Osteoblast (primary cell): ENCODE data around the gene PCSK9. TPM values are rescaled to one million over a fixed set of nuclear protein-coding genes. Genes with fewer than 3 reads are reported as not detected.

ENCODE experiments used
- DNase-seq: peaks from one replicate; pipeline ENCODE4 v3.0.0; 2011; ENCODE audit warnings: low spot score, mixed read lengths; ENCODE audit not compliant: insufficient read length; ENCODE audit errors: missing footprints
- H2AFZ ChIP-seq: 2 replicates; pipeline ENCODE4 v1.6.0; 2011; ENCODE audit warnings: mild to moderate bottlenecking, low read length
- H3K27ac ChIP-seq: 2 replicates; pipeline ENCODE4 v1.5.1; 2011; ENCODE audit warnings: mild to moderate bottlenecking, low read depth, low read length, moderate library complexity
- H3K27me3 ChIP-seq: 2 replicates; pipeline ENCODE4 v1.6.0; 2012; ENCODE audit warnings: mild to moderate bottlenecking, control low read depth, inconsistent platforms, low read length, moderate library complexity; ENCODE audit not compliant: insufficient read depth
- H3K36me3 ChIP-seq: 2 replicates; pipeline ENCODE4 v1.5.1; 2011; ENCODE audit warnings: mild to moderate bottlenecking, low read length, control low read depth, moderate library complexity; ENCODE audit not compliant: insufficient read depth
- H3K4me1 ChIP-seq: 2 replicates; pipeline ENCODE4 v1.5.1; 2011; ENCODE audit warnings: mild to moderate bottlenecking, low read length, control low read depth, moderate library complexity; ENCODE audit not compliant: insufficient read depth
- H3K4me2 ChIP-seq: 2 replicates; pipeline ENCODE4 v1.6.0; 2011; ENCODE audit warnings: mild to moderate bottlenecking, low read length; ENCODE audit not compliant: insufficient read depth
- H3K4me3 ChIP-seq: fragments of 200-600 bp; sonication (generic); 3 replicates; pipeline ENCODE4 v1.5.1; 2012; ENCODE audit warnings: mild to moderate bottlenecking, low read length, inconsistent platforms; ENCODE audit not compliant: insufficient read depth
- H3K79me2 ChIP-seq: 2 replicates; pipeline ENCODE4 v1.6.0; 2012; ENCODE audit warnings: mild to moderate bottlenecking, low read length, control low read depth, inconsistent platforms; ENCODE audit not compliant: insufficient read depth
- H3K9me3 ChIP-seq: 2 replicates; pipeline ENCODE4 v1.5.1; 2011; ENCODE audit warnings: low read depth, low read length, control low read depth
- H4K20me1 ChIP-seq: 2 replicates; pipeline ENCODE4 v1.6.0; 2012; ENCODE audit warnings: mild to moderate bottlenecking, low read length, control low read depth; ENCODE audit not compliant: insufficient read depth
- CTCF ChIP-seq: IDR thresholded peaks from 2 replicates; pipeline ENCODE4 v1.5.1; 2011; ENCODE audit warnings: mild to moderate bottlenecking, low read depth, low read length, moderate library complexity; ENCODE audit errors: extremely low read depth
- total RNA-seq: library from RNA; depleted of rRNA; stranded (reverse); fragments of >200 nt; gene quantifications from 2 replicates; pipeline ENCODE4 v1.2.3, GENCODE V29; 2012

Gene PCSK9
- total RNA-seq, 1 donor: 6.5 TPM

GRCh38 chr1:55055084-55055882 is 15.9 kb downstream of the PCSK9 start:
- Histone ChIP-seq H3K36me3 (no peaks in the 10 kb centered on the region), H3K4me3 (no peak overlapping the region), H3K27me3 (peaks cover 10% of the 10 kb centered on the region), H3K4me1 (no peaks in the 10 kb centered on the region), H3K9me3 (no peaks in the 10 kb centered on the region), H3K79me2 (no peaks in the 10 kb centered on the region), H3K27ac (no peak overlapping the region), H4K20me1 (no peaks in the 10 kb centered on the region), H2AFZ (no peak overlapping the region), H3K4me2 (no peak overlapping the region)
- no peak for TF ChIP-seq CTCF
- peak; percentile 62 for DNase-seq

GRCh38 chr1:55055951-55056631 is 16.7 kb downstream of the PCSK9 start:
- Histone ChIP-seq H3K27me3 (peaks cover 8% of the 10 kb centered on the region), H4K20me1 (no peaks in the 10 kb centered on the region), H3K79me2 (no peaks in the 10 kb centered on the region), H3K27ac (no peak overlapping the region), H2AFZ (no peak overlapping the region), H3K4me3 (no peak overlapping the region), H3K9me3 (no peaks in the 10 kb centered on the region), H3K4me1 (no peaks in the 10 kb centered on the region), H3K36me3 (no peaks in the 10 kb centered on the region), H3K4me2 (no peak overlapping the region)
- peak; percentile 35 for DNase-seq
- TF ChIP-seq CTCF: no peak

- Histone ChIP-seq H3K4me3 (no peak overlapping the region), H3K4me1 (no peaks in the 10 kb centered on the region), H3K9me3 (no peaks in the 10 kb centered on the region), H3K27me3 (peaks cover 8% of the 10 kb centered on the region), H3K27ac (no peak overlapping the region), H2AFZ (no peak overlapping the region), H3K36me3 (no peaks in the 10 kb centered on the region), H3K79me2 (no peaks in the 10 kb centered on the region), H3K4me2 (no peak overlapping the region), H4K20me1 (no peaks in the 10 kb centered on the region)
- peak; percentile 53 for DNase-seq
- no peak for TF ChIP-seq CTCF
Observed at GRCh38 chr1:55056632-55056992, 17.3 kb downstream of the PCSK9 start.

- no peak overlapping the region for H3K27ac ChIP-seq
- H3K9me3 ChIP-seq: no peaks in the 10 kb centered on the region
- H3K4me3 ChIP-seq: no peak overlapping the region
- DNase-seq: peak; percentile 39
- H3K79me2 ChIP-seq: no peaks in the 10 kb centered on the region
- no peak for TF ChIP-seq CTCF
- H3K27me3 ChIP-seq: peaks cover 8% of the 10 kb centered on the region
- no peaks in the 10 kb centered on the region for H3K4me1 ChIP-seq
- H4K20me1 ChIP-seq: no peaks in the 10 kb centered on the region
- H3K36me3 ChIP-seq: no peaks in the 10 kb centered on the region
- H3K4me2 ChIP-seq: no peak overlapping the region
- no peak overlapping the region for H2AFZ ChIP-seq
Observed at GRCh38 chr1:55057270-55057955, 18.1 kb downstream of the PCSK9 start.
